ENCODE measurements around the gene ELP4.

ELP4 gene

DNA sequence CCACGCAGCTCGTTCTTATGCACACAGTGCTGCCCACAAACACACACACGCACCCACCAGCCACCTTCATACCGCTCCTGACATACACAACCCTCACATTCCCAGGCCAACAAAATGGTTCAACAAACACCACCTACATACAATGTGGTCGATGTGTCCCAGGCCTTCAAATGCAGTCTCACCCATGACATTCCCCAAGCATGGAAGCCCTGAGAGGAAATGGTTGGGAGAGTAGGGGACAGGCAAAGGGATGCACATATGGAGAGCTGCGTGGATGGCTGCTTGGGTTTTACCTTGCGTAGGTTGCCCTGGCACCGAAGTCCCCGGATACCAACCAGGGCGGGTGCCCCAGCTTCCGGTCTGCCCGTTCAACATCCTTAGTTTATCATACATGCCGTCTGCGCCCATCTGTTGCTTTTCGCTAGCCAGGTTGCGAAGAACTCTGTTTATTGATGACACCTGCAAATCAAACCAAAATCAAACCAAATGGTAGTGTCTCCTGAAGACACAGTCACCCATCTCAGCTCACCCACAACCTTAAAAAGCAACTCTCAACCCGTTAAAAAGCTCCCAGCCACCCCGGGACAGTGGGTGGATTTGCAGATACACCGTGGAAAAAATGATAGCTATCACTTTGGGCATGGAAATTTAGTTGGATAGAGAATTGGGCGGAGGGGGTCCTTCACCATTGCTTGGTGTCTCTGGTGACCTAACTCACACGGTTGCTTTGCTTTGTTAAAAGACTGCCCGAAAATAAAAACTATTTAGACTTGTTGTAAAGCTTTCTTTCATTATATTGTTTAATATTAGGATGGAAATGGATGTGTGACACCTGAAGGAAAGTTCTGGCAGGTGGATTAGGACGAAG is 291.1 kb downstream of the ELP4 start:
- DNase-seq (ENCODE audit: low spot score) = no peak

DNA sequence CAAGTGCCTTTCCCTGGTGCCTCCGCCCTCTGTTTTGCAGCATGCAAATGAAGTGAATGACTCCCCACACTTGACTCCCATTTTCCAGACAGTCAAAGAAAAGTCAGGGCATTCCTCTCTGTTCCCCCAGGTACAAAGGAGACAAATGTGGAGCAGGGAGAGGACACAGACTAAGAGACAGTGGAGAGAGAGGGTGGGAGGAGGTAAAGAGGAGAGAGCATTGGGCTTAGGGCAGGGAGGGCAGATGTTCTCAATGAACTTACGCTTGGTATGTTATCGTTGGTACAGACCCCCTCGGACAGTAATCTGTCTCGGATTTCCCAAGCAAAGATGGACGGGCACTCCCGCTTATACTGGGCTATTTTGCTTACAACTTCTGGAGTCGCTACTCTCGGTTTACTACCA is 291.7 kb downstream of the ELP4 start:
- no peak for DNase-seq (ENCODE audit: low spot score)

DNA sequence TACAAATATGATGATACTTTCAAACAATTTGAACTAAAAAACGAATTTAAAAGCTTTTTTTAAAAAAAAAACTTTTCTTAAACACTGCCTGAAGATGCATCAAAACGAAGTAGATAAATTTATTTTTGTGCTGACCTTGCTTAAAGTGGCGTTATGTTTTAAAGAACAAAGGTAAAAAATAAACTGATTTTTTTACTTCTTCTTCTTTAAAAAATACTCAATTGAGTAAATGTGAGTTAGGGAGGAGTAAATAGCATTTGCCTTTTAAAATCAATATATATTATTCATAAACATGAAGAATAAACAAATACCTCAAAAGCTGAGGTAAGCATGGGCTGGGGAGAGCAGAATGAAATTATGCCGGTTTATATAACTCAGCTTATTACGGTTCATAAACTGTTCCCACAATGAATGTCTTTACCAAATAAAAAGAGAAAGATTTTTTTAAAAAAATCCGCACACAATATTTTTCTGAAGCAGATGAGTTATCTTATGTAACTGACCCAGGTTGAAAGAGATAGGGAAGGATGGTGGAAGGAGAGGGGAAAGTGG is 292.5 kb downstream of the ELP4 start:
- no peak for DNase-seq (ENCODE audit: low spot score)

DNA sequence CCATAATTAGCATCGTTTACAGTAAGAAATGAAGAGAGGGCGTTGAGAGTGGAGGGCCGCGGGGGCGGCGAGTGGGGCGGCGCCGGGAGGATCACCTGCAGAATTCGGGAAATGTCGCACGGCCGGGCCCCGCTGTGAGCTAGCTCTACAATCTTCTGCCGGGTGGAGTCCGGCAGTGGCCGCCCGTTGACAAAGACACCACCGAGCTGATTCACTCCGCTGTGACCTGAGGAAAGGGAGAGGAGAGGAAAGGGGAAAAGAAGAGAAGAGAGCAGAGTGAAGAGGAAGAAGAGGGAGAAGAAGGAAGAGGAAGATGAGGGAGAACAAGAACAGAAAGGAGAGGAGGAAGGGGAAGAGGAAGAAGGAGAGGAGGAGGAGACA is 293.0 kb downstream of the ELP4 start:
- DNase-seq (ENCODE audit: low spot score) = no peak

DNA sequence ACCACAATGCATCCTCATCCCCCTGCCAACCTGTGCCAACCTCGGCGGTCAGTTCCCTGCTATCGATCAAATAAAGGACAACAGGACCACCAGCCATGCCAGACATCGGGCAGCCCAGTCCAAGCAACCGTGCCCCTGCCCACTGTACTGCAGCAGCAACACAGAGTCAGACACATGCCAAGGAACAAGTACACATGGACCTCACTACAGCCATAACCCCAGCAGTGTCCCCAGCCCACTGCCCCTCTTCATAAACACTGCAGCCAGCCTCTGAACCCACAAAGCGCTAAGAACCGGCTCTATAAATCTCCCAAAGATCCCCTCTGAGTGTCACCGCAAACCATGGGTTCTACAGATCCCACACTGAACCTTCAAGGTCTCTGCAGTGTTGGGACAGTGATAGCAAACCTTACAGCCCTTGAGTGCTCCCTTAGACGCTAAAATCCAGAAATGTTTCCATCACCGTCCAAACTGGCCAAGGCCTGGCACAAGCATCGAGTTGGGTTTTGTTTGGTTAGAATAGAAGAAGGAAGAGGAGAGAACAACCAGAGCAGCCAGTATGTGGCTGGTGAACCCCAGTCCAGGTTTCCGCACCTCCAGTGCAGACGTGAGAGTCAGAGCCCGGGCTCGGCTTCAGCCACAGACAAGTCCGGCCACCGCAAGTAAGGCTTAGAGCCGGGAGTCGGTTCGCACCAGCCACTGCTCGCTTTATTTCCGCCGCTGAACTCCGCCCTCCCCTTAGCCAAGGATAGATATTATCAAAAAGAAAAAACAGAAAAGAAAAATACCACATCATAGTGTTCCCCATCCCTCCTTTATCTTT is 293.6 kb downstream of the ELP4 start:
- no peak for DNase-seq (ENCODE audit: low spot score)

DNA sequence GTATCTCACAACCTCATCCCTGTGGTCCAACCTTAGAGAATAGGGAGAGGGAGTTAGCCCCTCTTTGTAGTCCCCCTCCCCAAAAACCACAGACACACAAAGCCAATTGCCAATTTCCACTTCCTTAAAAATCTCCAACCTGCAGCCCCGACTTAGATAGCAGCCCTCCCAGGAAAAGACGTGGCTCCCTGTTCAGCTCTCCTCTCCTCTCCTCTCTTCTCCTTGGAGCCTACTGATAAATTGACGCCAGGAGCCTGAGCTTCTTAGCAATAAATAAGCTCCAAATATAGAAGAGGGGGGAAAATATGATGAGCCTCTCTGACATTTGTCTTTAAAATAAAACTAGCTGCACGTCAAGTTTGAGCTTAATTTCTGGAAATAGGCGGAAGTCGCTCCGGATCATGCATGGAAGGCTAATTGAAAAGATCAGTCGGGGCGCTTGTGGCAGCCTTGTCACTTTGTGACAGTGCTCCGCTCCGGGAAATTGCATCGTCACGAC is 294.3 kb downstream of the ELP4 start:
- no peak for DNase-seq (ENCODE audit: low spot score)

DNA sequence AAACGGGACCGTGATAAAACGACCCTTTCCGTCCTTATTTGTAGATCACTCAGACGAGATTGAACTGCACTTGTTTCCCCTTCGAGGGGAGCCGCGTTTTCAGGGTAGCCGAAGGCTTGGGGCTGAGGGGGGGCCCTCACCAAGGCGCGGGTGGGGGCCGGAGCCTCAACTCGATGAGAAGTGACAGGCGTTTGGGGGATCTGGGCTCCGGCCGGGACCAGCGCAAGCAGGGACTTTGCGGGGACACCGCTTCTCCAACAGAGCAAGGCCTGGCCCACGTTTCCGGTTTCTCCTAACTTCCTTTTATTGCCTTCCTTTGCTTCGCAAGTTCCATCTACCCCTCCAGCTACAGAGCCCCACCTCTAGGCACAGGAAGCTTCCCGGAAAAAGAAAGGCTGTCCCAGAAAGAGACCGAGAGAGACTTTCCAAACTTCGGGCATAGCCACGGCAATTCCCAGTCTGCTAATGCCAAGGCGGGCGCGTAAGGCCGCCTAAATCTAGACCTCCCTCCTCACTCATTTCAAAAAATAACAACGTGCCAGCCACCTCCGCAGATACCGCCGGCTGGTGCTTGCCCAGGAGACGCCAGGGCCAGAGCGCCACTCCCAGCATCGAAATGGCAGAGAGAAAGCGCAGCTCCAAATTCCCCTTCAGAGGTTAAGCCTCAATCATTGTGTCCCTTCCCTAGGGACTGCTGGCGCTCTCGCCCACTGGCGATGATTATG is 294.9 kb downstream of the ELP4 start:
- DNase-seq (ENCODE audit: low spot score) = no peak

DNA sequence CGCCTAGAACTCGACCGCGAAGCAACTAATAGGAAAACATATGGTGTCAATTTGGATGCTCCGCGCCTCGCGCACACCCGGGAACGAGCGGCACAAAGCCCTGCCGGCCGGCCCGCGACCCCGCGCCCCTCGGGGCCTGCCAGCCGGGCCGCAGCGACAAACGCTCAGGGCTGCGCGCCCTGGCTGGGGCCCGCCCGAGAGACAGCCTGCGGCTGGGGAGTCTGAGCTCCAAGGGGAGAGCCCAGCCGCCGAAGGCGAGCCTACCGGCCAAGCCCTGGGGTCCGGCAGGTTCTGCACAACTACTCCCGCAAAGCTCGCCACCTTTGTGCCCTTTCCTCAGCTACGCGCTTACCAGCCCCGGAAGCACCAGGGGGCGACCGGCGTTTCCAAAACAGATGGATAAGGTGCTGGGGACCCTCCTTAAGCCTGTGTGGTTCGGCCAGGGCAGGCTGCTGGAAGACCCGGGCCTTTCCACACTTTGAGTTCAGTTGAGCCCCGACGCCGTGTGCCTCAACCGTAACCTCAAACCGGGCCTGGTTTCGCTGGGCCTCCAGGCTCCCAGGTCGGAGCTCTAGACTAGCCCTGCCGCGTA is 295.6 kb downstream of the ELP4 start:
- DNase-seq (ENCODE audit: low spot score) = no peak

DNA sequence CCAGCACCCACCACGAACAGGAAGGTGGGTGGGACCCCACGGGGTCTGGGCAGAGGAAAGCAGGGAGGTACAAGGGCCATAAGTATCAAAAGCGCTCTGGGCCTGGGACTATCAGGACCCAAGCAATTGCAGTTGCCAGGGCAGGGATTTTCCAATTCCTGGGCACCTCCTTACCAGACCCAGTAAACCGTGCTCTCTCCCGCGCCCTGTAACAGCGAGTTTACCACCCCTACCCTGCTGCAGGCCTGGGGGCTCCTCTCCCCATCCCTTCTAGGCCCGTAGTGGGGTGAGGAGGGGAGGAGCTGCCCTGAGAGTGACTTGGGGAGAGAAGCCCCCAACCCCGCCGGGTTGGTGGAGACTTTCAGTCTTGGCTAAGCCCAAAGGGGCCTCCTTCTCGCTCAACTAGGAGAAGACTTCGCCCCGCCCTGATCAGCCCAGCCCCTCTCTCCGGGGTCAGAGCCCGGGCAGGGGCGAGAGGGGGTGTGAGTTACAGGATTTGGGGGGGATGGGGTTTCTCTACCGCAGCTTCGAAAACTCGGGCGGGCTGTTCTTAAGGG is 296.1 kb downstream of the ELP4 start:
- no peak for DNase-seq (ENCODE audit: low spot score)

DNA sequence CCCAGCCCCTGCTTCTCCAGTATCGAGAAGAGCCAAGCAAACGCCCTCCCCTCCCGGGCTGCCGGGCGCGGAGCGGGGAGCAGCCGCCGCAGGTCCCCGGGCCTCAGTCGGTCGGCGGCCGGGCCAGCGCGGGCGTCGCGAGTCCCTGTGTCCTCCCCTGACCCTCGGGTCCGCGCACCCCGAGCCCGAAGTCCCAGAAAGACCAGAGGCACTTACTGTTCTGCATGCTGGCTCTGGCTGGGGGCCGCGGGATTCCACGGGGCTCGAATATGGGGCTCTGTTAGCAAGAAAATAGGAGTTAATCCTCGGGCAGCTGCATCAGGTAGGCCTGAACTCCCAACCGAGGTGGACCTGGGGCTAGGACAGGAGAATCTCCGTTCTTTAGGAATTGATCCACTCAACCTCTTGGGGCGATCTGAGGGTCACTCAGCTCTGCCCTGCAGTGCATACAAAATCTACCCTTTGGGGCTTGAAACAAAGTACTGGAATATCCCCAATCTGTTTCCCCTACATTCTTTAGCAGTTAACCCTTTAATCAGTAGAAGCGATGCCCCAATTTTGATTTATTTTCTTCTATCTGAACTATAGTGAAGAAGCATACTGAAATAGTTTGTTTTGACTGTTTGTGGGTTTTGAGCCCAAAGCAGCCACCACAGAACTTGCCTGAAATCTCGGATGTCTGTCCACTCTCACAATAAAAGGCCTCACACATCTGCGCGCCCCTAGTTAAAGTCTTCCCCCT is 296.8 kb downstream of the ELP4 start:
- DNase-seq (ENCODE audit: low spot score) = no peak

DNA sequence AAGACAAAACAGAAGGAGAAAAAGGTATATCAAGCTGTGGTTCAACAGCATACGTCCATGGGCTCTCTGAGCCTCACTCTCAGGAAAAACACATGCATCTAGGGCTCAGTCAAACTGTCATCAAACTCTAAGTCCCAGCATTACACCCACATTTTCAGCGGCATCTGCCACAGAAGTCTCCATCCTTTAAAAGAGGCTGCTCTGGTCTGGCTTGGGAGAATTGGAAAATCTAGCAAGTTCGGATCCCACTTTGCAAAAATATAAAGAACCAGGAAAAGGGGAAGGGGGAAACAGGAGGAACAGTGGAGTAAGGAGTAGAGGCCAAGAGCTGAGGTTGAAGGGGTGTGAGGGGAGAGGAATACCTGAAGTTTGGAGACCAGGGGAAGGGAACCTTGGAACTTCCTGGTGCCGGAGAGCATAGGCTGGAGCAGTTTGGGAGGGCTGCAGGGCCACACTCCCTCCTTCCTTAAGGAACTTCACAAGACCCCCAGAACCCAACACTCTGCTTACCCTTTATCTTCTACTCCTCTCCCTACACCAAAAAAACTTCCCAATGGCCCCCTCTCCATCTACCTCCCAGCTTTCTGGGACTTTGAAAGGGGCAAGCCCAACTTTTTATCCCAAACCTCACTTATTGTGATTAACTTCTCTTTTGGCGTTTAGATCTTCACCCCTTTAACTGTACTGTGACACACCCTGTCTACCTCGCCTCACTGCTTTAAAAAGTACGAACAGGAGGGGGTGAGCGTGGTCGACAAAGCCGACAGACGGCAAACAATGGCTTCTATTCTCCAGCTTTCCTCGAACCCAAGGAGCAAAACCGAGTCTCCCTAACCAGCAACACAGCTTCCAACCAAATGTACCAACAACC is 297.6 kb downstream of the ELP4 start:
- DNase-seq (ENCODE audit: low spot score) = no peak

DNA sequence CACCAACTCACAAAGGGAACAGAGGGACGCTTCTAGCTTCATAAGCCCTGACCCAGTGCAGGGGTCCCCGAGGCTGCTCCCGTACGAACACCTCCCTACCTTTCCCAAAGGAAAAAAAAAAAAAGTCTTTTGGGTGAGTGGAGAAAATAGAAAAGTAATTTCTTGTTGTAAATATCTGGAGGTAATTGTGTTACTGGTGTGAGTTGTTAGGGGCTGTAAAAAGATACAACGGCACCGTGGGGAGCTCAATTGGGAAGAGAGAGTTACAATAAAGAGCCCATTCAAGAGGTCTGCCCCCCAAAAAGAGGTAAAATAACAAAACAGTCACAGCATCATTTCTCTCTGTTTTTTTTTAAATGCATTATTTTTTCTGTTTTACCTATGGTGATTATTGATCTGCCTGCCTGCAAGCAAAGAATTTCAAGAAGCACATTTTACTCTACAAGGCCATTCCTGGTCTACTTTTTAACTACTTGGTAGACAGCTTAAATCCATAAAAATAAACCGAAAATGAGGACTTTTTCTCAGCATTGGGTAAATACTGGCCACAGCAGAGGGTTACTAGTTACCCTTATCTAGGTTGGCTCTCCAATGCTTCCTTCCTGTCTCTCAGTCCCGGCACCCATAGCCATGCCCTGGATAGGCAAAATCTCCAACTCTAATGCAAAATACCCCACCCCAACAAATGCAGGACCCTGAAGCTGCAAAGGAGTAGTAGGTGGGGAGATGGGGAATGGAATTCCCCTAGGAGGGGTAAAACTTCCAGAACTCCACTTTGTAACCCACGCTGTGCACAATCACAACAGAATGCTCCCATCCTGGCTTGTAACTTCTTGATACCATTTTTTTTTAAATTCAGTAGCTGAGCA is 298.5 kb downstream of the ELP4 start:
- no peak for DNase-seq (ENCODE audit: low spot score)

DNA sequence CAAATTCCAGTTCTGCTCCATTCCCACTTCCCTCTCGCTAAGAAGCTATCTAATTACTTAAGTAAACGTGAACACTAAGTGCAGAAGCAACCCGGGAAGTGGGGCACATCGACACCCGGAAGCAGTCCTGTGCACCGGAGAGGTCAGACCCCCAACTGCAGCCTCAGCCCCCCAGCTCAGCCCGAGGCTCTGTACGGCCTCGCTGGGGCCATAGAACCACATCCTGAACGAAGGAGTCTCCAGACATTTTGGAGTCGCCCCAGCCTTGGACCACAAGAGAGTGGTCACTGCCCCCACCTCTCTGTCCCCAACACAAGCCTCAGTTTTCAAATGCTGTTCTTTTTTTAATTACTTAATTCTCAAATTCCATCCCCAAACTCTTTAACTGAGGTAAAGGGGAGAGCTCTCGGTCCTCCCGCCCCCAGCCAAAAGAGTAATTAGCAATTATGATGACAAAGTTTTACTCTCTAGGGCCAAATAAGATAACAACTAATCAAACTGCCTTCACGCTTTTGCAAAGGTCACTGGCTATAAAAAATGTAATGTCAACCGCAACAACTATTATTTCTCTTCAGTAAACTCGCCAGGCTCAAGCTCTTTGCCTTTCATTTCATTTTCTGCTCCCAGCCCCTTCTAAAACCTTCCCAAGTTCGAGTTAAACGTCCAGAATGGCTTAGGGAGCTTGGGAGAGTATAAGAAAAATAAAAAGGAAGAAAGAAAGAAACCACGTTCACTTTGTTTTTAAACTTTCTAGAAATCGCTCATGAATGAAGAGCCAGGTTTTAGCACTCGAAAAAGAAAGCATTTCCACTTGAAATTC is 299.4 kb downstream of the ELP4 start:
- no peak for DNase-seq (ENCODE audit: low spot score)

DNA sequence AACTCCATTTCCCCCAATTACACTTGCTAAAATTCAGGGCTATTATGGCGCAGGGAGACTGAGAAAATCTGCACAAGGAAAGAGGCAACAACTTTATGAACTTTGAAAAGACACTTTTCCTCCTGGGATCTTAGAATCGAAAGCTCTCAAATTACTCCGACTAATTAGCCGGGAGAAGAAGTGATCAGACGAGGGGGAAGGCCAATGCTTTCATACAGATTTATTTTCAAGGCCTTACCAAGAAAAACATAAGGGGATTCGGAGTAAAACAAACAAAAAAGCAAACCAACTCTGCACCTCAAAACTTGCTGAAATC is 299.9 kb downstream of the ELP4 start:
- no peak for DNase-seq (ENCODE audit: low spot score)

DNA sequence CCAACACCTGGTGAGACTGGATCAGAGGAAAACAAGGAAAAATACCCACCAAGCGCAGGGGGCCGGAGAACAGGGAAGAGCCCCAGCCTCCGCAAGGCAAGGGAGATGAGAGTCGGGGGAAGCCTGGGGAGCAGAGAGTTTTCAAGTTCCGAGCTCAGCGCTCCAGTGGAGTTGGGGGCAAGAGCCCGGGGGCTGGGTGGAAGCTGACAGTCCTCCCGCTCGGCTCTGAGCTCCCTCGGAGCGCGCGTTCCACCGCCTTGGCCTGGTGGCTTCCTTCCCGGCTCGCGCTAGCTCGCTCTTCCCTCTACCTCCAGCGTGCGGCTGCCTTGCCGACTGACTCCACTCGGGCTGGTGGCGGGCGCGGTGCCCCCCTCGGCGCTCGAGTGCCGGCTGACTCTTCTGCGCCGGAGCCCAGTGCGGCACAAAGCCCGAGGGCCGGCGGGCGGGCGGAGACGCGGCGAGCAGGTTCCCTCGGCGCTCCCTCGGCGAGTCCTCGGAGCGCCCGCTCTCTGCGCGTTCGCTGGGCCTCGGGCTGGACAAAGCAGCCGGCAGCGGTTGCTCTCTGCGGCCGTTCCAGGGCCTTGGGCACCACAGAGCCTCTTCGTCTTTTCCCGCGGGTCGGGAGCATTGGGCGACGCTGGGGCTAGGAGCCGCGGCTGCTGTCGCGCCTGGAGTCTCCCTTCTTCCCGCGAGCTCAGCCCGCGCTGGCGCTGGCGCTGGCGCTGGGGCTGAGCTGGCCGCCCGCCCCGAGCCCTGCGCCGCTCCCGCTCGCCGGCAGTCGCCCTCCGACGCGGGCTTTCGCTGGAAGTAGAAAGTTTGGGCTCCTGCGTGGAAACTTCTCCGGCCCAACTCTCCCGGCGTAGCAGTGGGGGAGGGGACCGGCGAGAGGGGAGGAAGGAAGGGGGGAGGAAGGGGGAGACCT is 300.6 kb downstream of the ELP4 start:
- DNase-seq (ENCODE audit: low spot score) = no peak

DNA sequence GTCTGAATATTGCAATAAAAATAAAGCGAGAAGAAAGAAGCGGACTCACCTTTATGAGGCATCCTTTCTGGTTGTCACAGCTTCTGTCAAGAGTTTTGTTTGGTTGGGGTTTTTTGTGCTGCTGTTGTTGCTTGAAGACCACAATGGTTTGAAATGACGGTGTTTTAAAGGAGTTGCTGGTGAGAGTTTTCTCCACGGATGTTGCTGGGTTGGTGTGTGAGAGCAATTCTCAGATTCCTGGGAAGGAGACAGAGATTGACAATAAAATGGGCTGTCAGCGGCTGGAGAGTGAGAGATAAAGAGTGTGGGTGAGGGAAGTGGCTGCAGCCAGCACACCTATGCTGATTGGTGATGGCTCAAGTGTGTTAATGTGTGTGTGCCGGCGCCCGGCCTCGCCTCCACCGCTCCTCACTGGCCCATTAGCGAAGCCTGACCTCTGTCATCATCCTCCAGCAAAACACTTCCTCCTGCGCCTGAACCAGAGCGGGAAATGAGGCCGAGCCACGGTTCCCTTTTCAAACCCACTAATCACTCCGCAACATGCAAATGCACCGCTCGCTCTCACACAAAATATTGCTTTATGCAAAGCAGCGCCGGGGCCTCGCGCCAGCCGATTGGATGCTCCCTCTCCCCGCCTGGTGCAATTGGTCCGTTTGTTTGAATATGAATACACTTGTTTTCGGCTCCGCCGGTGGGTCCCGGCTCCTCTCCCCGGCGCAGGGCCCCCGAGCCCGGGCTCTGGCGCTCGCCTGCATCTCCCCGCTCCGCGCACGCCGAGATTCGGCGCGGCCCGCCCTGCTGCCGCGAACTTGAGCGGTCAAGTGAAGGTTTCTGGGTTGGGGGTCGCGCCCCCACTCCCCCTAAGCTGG is 301.4 kb downstream of the ELP4 start, which contains the start of gene PAX6:
PAX6 (minus strand) TSS at position 544 of the 869 bp plus-strand sequence. CDS start 4,911 bp downstream, outside the sequence.
- no peak for DNase-seq (ENCODE audit: low spot score)
